KG1 (cell line): ENCODE measurements around the gene FILIP1.

ENCODE experiments used
- DNase-seq: peaks from one replicate; lab custom pipeline; 2025; lab: John Stamatoyannopoulos, UW

FILIP1 gene

DNA sequence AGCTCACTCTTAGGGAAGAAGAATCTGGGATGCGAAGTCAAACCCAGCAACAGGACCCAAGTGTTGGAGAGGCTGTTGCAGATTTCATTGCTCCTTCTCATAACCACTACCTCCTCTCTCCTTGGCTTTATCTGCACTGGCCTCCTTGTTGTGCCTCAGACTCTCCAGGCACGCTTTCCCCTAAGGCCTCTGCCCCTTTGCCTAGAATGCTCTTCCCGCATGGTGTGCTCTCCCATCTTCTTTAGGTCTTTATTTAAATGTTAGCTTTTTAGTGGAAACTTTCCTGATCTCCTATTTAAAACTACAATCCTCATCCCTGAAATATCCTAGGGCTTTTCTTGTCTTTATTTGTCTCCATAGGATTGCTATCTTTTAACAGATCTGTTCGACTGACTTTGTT is 114.1 kb downstream of the FILIP1 start:
- no peak for DNase-seq

DNA sequence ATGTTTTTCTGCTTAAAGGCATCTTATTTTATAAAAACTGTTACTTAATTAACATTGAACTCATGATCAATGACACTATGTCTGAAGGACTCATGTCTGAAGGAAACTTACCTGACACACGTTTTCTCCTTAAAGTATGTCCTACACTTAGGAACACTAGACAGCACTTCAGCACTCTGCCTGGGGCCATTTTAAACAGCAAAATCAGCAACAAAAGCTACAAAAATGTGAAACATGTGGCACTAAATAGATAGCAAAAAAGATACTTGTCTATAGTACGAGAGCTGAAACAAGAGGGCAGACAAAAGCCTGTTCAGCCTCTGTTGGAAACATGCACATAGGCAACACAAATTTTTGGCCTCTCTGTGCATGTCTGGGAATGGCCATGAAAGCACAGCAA is 115.5 kb downstream of the FILIP1 start:
- DNase-seq = no peak

DNA sequence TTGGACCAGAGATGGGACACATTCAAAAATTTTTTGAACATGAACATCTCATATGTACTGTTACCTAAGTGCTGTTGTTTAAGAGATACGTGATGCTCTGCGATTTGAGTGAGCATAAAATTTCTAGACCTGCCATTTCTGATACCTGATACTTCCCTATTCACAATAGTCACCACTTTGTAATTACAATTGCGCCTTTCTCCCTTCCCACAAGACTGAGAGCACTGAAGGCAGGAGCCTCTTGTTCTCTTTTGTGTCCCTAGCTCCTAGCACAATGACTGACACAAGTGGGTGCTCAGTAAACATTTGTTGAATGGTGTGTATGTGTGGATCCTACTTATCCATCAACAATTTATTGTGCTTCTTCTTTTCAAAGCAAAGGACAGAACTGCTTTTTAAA is 116.2 kb downstream of the FILIP1 start:
- no peak for DNase-seq

DNA sequence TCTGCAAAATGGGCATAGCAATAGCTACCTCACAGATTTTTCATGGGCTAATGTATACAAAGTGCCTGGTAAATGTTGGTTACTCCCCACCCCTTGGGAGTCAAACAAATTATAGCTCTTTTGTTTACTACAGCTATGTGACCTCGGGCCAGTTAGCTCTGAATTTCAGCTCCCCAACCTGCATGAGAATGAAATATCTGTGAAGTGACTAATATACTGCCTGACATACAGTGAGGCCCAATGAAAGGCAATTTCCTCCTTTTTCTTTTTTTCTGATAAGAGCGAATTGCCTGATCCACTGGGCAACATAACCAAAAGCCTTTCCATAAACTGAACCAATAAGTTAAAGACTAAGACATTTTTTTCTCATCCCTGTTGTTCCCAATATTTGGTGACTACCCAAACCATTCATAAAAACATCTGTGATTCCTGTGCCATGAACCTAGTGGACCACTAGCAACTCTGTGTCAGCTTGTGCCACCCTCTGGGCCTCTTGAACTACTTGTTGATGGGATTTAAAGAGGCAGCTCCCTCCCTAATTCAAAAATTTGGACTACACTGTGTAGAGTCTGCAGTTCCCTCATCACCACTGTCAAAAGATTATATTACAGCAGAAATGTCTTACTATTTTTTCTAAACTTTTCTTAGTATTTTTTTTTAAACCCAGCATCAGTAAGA is 117.1 kb downstream of the FILIP1 start:
- no peak for DNase-seq

DNA sequence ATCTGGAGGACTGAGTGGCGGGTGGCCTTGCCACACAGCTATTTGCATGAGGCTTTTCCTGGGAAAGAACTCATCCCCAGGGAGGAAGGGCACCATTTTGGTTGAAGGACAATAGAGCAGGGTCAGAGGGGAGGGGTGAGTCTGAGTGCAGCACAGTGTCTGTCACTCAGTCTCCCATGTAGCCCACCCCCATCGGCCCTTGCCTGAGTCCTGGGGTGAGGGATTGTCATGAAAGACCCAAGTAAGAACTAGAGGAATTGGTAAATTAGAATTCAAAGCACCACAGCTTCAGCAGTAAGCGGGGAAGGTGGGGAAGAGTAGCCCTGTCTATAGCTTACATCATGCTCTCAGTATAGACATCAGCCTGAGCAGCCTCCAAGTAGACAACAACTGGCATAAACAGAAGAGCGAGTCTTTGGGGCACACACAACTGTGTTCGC is 118.6 kb downstream of the FILIP1 start:
- DNase-seq = no peak

DNA sequence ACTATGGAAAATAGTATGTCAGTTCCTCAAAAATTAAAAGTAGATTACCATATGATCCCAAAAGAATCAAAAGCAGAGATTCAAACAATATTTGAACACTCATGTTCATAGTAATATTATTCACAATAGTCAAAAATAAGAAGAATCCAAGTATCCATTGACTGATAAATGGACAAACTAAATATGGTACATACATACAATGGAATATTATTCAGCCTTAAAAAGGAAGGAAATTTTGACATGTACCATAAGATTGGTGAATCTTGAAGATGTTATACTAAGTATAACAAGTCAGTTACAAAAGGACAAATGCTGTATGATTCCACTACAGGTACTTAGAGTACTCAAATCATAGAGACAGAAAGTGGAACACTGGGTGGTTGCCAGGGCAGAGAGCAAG is 120.7 kb downstream of the FILIP1 start:
- DNase-seq = no peak

DNA sequence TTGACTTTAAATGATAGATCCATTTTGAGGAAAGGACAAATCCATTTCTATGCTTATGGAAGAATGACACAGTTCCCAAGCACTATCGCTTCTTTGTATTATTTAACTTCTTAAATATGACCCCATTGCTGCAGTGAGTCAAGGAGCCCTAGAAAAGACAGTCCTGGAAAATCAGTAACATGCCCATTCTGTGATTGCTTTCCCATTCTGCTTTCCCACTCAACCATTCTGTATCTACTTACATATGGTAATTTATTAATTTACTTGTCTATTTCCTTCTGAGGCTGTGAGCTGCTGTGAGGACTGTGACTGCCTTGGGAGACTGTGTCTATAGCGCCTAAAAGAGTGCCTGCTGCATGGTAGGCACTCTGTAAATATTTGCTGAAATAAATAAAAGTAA is 123.6 kb downstream of the FILIP1 start:
- no peak for DNase-seq

DNA sequence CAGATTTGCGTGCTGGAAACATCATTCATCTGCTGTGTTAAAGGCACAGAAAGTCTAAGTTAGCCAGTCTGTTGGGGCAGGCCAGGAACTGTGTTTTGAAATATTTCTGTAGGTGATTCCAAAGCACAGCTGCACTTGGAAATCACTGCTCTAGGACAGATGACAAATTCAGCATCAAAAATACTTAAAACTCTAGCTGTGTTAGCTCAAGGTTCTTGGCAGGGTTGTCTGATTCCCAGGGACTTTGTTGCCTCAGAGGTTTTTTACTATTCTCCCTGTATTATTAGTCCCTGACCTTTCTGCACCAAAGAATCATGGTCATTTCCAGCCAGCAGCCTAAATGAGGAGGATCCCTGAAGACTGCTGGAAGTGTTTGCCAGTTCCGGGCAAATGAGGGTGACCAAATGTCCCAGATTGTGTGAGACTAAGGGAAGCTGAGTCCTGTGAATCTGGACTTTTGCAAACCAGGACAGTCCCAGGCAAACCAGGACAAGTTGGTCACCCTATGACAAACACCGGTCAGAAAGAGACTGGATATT is 124.7 kb downstream of the FILIP1 start:
- no peak for DNase-seq

DNA sequence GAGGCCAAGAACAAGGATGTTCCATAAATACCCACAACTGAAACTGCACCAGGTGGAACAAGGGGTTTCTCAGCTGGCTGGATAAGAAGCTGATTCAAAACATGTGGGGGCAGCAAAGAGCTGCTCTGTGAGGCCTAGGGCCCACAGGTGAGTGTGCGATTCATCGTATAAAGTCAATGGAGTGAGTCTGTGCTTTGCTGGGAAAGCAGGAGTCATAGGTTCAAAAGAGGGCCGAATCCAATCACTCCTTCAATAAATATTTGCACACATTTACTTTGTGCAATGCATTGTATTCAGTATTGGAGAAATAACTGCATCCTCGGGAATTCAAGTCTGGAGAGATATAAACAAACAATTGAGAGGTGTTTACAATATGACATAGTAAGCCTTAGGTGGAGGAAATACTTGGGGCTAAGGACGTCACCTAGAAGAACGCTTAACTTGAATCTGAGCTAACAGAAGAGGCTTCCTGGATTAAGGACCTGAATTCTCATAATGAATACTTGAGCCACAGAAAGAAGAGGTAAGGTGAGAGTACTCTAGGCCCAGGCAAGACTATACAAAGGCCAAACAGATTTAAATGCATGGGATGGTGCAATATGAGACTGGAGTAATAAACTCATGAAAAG is 125.3 kb downstream of the FILIP1 start:
- no peak for DNase-seq

DNA sequence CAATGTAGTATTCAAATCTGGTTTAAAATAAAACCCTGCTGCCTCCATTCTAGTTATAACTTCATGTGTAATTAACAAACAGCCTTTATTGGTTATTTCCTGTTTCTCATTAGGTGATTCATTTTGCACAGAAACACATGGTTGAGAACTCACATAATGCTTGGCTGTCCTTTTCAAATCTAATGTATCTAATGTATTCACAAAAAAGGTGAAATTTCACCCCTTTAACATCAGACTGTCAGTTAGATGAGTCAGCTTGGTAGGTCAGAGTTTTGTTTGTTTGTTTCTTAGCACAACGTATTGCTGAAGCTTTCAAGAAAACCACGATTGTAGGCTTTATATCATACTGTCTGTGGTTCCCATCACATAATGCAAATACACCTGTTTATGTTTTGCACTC is 130.3 kb downstream of the FILIP1 start:
- DNase-seq = no peak

DNA sequence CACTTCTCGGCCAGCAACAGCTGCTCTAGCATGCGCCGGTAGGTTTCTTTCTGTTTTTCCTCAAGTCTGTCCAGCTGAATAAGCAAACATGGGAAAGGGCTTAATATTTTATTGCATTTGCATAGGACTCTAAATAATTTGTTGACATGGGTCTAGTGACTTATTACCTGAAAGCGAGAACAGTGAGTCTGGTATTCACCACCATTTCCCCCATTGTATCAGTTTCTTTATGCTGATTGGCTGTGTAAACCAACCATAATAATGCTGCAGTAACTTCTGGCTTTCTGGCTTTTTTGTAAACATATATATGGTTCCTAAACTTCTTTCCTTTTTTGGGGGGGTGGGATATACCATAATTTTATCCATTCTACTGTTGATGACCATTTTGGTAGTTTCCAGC is 140.0 kb downstream of the FILIP1 start:
- no peak for DNase-seq

DNA sequence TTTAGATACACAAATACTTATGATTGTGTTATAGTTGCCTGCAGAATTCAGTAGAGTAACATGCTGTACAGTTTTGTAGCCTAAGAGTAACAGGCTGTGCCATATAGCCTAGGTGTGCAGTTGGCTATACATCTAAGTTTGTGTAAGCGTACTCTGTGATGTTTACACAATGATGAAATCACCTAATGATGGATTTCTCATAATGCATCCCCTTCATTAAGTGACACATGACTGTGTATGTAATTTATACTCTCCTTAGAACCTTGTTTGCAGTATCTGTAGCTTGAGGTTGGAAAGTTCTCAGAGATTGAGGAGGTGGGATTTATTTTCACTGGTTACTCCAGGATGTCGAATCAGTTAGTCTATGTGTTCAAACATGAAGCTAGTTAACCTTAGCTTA is 142.0 kb downstream of the FILIP1 start:
- DNase-seq = no peak

DNA sequence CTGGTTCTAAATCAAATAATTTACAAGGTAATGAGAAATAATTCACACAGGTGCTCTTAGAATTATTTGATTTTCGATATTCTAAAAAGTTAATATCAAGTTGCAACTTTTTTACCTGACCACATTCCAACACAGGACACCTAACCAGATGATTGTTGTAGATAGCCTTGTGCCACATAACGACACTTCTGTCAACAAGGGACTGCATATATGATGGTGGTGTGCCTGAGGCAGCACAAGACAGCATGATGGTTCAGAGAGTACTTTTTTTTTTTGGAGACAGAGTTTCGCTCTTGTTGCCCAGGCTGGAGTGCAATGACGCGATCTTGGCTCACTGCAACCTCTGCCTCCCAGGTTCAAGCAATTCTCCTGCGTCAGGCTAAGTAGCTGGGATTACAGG is 142.8 kb downstream of the FILIP1 start:
- no peak for DNase-seq

DNA sequence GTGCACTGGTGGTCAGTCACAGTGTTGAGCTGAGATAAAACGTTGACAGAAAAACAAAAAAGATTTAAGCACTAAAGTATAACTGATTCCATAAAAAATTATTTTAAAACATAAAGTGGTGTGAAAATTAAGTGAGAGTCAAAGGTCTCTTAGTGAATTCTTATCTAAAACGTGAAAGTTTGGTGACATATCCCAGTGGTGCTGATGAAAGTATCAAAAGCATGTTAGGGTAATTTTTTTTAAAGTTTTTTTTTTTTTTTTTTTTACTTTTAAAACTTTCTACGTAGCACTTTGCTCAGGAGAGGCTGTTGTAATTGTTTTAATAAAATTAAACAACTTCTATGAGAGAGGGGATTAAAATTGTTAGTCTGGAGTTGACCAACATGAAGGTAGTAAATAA is 143.4 kb downstream of the FILIP1 start:
- no peak for DNase-seq

DNA sequence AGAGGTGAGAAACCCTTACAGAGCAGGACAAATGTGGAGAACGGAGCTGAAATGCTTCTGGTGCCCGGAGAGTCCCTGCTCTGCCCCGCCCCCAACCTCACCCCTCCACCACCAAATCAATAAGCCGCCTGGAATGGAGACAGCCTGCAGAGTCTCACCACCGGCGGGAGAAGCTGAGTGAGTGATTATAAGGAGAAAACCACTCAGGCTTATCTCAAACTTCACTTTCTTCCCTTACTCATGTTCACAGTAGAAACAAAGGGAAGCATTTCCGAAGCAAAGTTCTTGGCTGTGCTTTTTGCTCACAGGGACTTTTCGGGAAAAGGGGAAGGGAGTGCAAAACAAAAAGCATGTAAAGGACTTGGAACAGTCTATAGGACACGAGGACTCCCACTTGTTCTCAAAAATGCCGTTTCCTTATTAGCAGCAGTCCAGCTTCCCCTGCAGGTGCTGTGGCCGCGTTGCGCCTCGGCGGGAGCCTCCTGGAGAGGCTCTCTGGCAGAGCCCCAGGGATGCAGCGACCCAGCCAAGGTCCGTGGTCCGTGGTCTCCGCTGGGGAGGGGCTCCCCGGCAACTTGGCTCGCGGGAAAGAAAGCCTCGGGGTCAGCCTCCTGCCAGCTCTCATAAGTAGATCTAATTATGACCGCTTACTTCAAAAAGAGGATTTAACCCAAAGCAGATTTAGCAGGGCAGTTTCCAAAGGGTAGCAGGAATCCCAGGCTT is 144.2 kb downstream of the FILIP1 start:
- DNase-seq = no peak

DNA sequence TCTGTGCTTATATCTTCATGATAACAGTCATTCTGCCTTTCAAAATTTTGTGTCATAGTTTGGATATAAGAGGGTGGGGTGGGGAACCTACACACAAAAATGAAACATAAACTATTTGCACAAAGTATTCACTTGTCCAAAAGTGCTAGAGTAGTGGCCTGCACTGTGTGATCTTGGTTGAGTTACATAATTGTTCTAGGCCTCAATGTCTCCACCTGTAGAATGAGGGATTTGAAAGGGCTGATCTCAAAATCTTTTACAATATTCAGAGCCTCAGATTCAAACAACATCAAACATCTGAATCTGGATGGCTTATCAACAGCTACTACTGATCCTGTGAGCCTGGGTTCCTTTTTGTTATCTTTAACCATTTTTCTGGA is 144.7 kb downstream of the FILIP1 start:
- no peak for DNase-seq

DNA sequence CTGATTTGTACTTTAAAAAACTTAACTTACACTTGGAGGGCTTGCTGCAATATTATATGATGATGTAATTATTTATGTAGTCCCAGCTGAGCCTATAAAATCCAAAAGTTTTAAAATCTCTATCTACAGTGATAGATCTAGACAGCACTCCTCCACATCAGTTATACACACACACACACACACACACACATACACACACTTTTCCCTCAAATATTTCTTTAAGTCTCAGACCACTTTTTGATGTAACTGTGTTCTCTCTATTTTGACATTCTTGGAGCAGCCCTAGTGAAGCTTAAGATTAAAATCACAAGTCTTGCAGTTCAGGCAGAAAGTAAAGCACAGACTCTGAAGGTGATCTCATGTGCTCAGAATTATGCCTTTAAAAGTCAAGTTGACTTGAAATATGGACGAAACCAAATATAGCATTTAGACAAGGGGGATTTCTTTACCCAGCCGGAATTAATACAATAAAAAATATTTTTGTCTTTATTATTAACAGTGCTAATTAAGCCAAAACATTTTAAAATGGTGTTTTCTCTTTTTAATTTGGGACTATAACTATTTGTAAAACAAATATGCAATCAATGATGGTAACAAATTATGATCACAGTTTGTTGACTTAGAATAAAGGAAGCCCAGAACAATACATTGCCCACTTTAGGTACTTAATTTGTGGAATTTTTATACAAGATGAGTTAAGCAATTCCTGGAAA is 145.5 kb downstream of the FILIP1 start:
- DNase-seq = no peak

DNA sequence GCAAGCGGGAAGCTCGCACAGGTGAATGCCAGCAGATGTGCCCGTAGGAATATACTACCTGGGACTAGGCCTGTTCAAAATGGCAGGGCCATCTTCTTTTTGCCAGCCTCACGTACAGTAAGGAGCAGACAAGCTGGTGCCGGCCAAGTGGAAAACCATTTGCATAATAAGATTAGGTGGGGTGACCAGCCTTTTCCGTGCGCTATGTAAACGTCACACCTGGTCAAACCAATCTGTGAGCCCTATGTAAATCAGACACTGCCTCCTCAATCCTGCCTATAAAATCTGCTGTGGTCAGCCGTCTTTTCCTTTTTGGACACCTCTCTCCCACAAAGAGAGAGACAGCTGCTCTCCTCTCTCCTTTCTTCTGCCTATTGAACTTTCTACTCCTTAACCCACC is 148.2 kb downstream of the FILIP1 start:
- no peak for DNase-seq

DNA sequence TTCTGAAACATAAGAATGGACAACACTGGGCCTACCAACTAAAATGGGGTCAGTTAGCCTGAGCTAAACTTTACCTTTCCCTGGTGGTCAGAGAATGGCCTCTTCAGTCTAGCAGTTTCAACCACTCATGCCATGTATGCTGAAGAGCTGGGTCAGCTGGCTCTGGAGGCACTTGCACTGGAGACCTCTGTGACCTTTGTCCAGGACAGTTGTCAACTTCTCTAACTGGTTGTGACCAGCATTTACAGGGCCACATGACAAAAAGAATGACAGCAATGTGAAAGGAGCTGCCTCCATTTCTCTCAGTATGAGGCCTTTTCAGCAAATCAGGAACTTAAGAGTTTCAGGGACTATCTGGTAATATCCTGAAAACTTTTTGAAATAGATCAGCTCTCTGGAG is 149.1 kb downstream of the FILIP1 start:
- no peak for DNase-seq

DNA sequence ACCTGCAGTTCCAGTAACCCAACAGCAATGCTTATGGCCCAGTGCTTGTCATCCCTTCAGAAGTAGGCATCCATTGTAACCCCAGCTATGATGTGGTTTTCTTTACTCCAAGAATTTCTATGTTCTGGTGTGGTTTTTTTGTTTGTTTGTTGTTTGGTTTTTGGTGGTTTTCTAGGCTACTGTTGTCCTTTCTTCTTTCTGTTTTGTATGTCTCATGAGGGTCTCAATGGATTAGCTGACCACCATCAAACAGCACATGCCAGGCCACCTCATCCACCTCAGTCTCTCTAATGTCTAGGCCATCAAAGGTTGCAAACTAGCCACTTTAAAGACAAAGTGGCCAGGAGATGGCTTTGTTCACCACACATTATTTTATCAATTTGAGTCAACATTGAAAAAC is 149.6 kb downstream of the FILIP1 start:
- DNase-seq = no peak

DNA sequence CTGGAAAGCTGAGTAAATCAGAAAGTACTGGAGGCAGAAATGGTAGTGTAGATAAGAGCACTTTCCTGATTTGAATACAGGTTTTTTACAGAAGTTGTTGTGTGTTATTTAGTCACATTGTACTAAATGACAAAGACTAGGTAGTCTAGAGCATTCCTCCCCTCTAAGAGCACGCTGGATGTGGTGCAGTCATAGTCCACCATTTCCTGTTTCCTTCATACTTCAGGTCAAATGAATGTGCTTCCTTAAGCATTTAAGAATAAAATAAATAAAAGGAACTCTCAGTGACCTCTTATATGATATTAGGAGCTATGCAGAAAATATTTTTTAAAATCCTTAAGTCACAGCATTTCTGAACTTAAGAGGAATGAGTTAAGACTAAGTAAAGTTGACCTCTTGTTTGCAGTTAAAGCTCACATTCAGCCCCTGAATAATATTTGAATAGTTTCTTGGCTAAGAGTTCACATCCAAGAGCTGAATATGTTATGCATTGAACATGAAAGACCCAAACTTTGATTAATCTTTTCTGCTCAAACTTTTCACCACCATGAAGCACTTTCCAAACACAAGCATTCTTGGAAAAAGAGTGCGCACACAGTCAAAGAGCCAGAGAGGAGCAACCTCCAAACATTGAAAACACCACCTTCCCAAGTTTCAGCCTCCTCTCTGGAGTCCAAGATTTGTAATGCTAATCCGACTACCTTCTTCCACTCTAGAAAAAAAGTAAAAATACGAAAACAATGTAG is 155.6 kb downstream of the FILIP1 start:
- DNase-seq = no peak
